ENCODE data around the gene ANXA2.
"Not testable (repeated sequence)": the region's sequence is repeated elsewhere in the genome, so short reads cannot be mapped to it uniquely, and the experiment has no call there.

The ANXA2 gene

DNA sequence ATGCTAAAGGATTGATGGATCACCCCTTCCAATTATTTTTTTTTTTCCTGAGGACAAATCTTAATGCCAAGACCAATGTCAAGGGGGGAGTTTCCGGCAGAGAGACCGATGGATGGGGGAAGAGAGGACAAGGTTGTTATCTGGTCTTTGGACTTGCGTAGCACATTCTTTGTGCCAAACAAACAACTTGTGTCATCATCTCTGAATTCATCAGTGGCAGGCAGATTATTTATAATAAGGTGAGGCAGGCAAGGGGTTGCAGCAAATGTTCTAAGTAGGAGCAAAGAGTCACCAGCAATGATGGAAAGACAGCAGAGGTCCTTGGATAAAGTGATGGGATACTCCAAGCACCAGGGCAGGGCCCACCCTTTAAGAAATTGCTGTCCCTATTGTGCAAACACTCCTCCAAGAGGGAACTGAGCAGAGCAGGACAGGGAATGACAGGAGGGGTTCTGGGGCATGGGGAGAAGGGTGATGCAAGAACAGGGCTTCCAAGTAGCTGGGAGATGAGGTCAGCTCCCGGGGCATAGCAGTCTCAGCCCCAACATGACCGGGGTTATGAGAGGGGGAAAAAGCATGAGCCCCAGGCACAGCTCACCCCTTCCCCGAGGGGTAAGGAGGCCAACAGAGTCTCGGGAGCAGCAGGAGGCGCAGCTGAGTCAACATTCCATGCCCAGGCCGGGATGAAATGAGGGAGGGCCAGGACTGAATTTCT, 57.4 kb downstream of the ANXA2 start:
- TF ChIP-seq YY1 (IDR thresholded peaks at IDR 0.05; ENCODE audit: insufficient read depth, insufficient read length) (no peak), SUZ12 (IDR thresholded peaks at IDR 0.05; ENCODE audit: extremely low read depth, insufficient read depth, insufficient read length) (no peak), ZNF274 (IDR thresholded peaks at IDR 0.05; ENCODE audit: low read depth, low read length) (no peak)
- H3K9ac ChIP-seq (ENCODE audit: insufficient read length, low read depth): no peak overlapping the region
- H3K4me3 ChIP-seq (ENCODE audit: insufficient read length, low read depth): no peak overlapping the region
- DNase-seq (ENCODE audit: low read depth, low spot score): no peak
- peaks cover 5% of the 10 kb centered on the region for H3K36me3 ChIP-seq (ENCODE audit: insufficient read depth, insufficient read length, low read length)
- H3K9me3 ChIP-seq (ENCODE audit: insufficient read depth, low read length): no peaks in the 10 kb centered on the region
- peaks cover 4% of the 10 kb centered on the region for H3K4me1 ChIP-seq (ENCODE audit: insufficient read depth, insufficient read length)
- no peaks in the 10 kb centered on the region for H3K27me3 ChIP-seq (ENCODE audit: insufficient read depth, insufficient read length)

DNA sequence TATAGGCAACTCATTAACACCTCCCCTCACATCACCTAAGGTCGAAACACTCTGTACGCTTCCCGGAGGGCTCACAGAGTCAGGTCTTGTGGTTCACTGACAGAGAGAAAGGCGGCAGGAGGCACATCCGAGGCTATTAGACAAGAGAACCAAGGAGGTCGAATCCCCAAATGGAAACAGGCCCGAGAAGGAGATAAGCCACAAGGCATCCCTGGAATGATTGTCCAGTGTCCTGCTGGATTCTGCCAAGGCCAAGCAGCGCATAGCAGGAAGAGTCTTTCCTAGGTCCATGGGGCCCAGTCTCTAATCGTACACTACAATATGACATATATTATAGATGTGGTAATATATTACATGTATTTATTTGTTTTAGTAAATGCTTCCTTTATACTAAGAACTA, 58.5 kb downstream of the ANXA2 start:
- no peak for DNase-seq (ENCODE audit: low read depth, low spot score)
- Histone ChIP-seq H3K27me3 (ENCODE audit: insufficient read depth, insufficient read length) (no peaks in the 10 kb centered on the region), H3K4me3 (ENCODE audit: insufficient read length, low read depth) (no peak overlapping the region), H3K9ac (ENCODE audit: insufficient read length, low read depth) (no peak overlapping the region), H3K36me3 (ENCODE audit: insufficient read depth, insufficient read length, low read length) (no peaks in the 10 kb centered on the region), H3K4me1 (ENCODE audit: insufficient read depth, insufficient read length) (peaks cover 4% of the 10 kb centered on the region), H3K9me3 (ENCODE audit: insufficient read depth, low read length) (no peaks in the 10 kb centered on the region)
- no peak for TF ChIP-seq SUZ12 (IDR thresholded peaks at IDR 0.05; ENCODE audit: extremely low read depth, insufficient read depth, insufficient read length)
- no peak for TF ChIP-seq ZNF274 (IDR thresholded peaks at IDR 0.05; ENCODE audit: low read depth, low read length)
- TF ChIP-seq YY1 (IDR thresholded peaks at IDR 0.05; ENCODE audit: insufficient read depth, insufficient read length): no peak

DNA sequence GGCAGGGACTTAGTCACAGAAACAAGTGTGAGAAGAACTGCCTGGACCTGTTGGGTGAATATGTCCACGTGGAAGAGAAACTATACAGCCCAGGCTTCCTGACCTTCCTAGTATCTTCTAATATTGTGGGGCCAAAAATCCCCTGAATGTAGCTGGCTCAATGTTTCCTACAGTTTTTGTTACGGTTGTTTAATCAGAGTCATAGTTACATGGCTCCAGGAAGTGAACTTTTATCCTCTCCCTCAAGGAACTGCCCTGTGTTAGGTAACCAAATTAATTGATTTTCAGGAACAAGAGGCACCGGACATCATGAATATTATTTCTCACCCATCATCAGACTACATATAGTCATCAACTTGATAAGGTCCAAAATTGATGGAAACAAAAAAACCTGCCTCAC, 59.0 kb downstream of the ANXA2 start:
- no peak overlapping the region for H3K9ac ChIP-seq (ENCODE audit: insufficient read length, low read depth)
- H3K36me3 ChIP-seq (ENCODE audit: insufficient read depth, insufficient read length, low read length): no peaks in the 10 kb centered on the region
- H3K9me3 ChIP-seq (ENCODE audit: insufficient read depth, low read length): no peaks in the 10 kb centered on the region
- DNase-seq (ENCODE audit: low read depth, low spot score): no peak
- H3K4me1 ChIP-seq (ENCODE audit: insufficient read depth, insufficient read length): peaks cover 4% of the 10 kb centered on the region
- no peaks in the 10 kb centered on the region for H3K27me3 ChIP-seq (ENCODE audit: insufficient read depth, insufficient read length)
- no peak overlapping the region for H3K4me3 ChIP-seq (ENCODE audit: insufficient read length, low read depth)
- TF ChIP-seq YY1 (IDR thresholded peaks at IDR 0.05; ENCODE audit: insufficient read depth, insufficient read length) (no peak), SUZ12 (IDR thresholded peaks at IDR 0.05; ENCODE audit: extremely low read depth, insufficient read depth, insufficient read length) (no peak)

DNA sequence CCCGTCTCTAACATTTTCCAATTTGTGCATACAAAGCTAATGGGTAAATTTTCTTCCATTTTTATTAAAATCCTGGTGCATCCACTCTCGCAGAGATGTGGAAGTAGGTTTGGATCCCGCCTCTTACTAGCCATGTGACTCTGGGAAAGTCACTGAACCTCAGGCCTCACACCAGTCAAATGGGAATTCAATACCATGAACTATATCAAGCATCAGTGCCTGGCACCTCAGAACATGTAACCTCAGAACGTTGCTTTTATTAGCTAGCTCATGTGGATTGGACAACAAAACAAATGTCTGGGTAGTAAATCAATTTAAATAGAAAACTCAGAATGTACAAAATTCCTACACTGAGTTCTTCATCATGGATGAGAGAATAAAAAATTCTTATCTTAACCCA, 60.7 kb downstream of the ANXA2 start:
- TF ChIP-seq SUZ12 (IDR thresholded peaks at IDR 0.05; ENCODE audit: extremely low read depth, insufficient read depth, insufficient read length) (no peak), ZNF274 (IDR thresholded peaks at IDR 0.05; ENCODE audit: low read depth, low read length) (no peak), YY1 (IDR thresholded peaks at IDR 0.05; ENCODE audit: insufficient read depth, insufficient read length) (no peak)
- Histone ChIP-seq H3K4me1 (ENCODE audit: insufficient read depth, insufficient read length) (peaks cover 2% of the 10 kb centered on the region), H3K9ac (ENCODE audit: insufficient read length, low read depth) (no peak overlapping the region), H3K9me3 (ENCODE audit: insufficient read depth, low read length) (no peaks in the 10 kb centered on the region), H3K36me3 (ENCODE audit: insufficient read depth, insufficient read length, low read length) (no peaks in the 10 kb centered on the region), H3K4me3 (ENCODE audit: insufficient read length, low read depth) (no peak overlapping the region), H3K27me3 (ENCODE audit: insufficient read depth, insufficient read length) (no peaks in the 10 kb centered on the region)
- DNase-seq (ENCODE audit: low read depth, low spot score): no peak

DNA sequence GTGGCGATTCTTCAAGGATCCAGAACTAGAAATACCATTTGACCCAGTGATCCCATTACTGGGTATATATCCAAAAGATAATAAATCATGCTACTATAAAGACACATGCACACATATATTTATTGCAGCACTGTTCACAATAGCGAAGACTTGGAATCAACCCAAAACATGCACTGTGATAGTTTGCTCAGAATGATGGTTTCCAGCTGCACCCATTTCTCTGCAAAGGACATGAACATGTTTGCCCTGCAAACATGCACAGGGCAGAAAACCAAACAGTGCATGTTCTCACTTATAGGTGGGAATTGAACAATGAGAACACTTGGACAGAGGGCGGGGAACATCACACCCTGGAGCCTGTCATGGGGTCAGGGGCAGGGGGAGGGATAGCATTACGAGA, 62.5 kb downstream of the ANXA2 start:
- not testable (repeated sequence) for H3K27me3 ChIP-seq (ENCODE audit: insufficient read depth, insufficient read length); H3K36me3 ChIP-seq (ENCODE audit: insufficient read depth, insufficient read length, low read length); H3K4me3 ChIP-seq (ENCODE audit: insufficient read length, low read depth); H3K9me3 ChIP-seq (ENCODE audit: insufficient read depth, low read length); H3K9ac ChIP-seq (ENCODE audit: insufficient read length, low read depth); H3K4me1 ChIP-seq (ENCODE audit: insufficient read depth, insufficient read length); DNase-seq (ENCODE audit: low read depth, low spot score)

DNA sequence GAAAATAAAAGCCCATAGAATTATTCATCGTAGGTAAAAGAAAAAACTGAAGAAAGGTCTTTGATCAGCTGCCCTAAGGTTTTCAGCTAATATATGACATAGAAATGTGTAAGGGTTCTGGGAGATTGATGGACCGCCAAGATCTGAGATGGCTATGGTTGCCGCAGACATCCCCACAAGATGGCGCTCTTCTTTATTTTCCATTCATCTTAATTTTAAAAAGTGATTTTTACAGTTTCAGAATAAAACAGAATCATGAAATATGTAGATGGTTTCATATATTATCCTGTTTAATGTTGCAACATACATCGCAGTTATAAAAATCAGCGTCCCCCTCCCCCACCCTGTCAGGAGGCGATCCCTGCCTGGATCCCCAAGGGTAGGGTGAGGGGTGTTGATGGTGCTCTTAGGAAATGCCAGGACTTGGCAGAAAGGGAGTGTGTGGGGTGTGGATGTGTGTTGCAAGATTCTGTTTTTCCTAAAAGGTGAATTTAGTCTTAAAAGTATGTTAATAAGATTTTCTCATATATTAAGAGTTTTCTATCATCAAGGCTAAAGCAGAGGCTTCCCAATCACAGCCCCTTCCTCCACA, 68.8 kb downstream of the ANXA2 start:
- Histone ChIP-seq H3K4me1 (ENCODE audit: insufficient read depth, insufficient read length) (no peaks in the 10 kb centered on the region), H3K4me3 (ENCODE audit: insufficient read length, low read depth) (no peak overlapping the region), H3K27me3 (ENCODE audit: insufficient read depth, insufficient read length) (peaks cover 3% of the 10 kb centered on the region), H3K9ac (ENCODE audit: insufficient read length, low read depth) (no peak overlapping the region), H3K36me3 (ENCODE audit: insufficient read depth, insufficient read length, low read length) (no peaks in the 10 kb centered on the region), H3K9me3 (ENCODE audit: insufficient read depth, low read length) (no peaks in the 10 kb centered on the region)
- DNase-seq (ENCODE audit: low read depth, low spot score): no peak
- no peak for TF ChIP-seq SUZ12 (IDR thresholded peaks at IDR 0.05; ENCODE audit: extremely low read depth, insufficient read depth, insufficient read length)
- no peak for TF ChIP-seq YY1 (IDR thresholded peaks at IDR 0.05; ENCODE audit: insufficient read depth, insufficient read length)
- TF ChIP-seq ZNF274 (IDR thresholded peaks at IDR 0.05; ENCODE audit: low read depth, low read length): no peak

DNA sequence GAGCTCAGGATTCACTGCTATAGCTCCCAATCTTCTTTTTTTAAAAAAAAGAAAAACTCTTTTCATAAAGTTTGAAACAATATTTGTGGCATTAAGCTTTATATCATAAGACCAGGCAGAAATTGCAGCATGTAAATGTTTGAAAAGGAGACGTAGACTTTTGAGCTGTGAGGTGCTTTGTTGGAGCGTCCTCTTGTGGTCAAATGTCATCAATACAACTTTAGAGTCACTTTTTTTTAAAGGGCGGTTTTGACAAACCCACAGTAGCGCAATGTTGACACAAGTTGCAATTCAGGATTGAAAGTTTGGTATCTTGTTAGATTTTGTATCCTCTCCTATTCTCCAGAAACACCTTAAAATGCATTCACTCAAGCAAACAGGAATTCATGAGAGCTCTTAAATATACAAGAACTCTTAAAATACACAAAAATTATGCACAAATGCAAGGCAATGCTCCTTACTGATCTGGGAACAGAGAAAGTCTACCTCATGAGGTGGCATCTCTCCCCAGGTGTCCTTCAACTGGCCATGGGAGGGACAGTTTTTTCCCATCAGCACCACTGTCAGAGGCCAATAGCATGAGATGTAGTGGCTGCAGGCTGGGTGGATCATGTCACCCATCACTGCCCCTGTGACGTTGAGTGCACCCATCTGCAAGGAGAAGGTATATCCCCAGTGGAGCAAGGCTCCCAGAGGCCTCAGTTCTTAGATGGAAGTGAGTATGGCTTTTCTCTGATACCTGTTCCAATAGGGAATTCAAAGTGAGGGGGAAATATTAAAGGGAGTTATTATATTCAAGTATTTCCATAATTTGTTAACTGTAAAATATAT, 70.7 kb downstream of the ANXA2 start:
- TF ChIP-seq ZNF274 (IDR thresholded peaks at IDR 0.05; ENCODE audit: low read depth, low read length): no peak
- no peak for TF ChIP-seq YY1 (IDR thresholded peaks at IDR 0.05; ENCODE audit: insufficient read depth, insufficient read length)
- TF ChIP-seq SUZ12 (IDR thresholded peaks at IDR 0.05; ENCODE audit: extremely low read depth, insufficient read depth, insufficient read length): no peak
- Histone ChIP-seq H3K9me3 (ENCODE audit: insufficient read depth, low read length) (no peaks in the 10 kb centered on the region), H3K4me1 (ENCODE audit: insufficient read depth, insufficient read length) (no peaks in the 10 kb centered on the region), H3K4me3 (ENCODE audit: insufficient read length, low read depth) (no peak overlapping the region), H3K9ac (ENCODE audit: insufficient read length, low read depth) (peak overlapping the region; percentile 12), H3K27me3 (ENCODE audit: insufficient read depth, insufficient read length) (peaks cover 3% of the 10 kb centered on the region), H3K36me3 (ENCODE audit: insufficient read depth, insufficient read length, low read length) (no peaks in the 10 kb centered on the region)
- DNase-seq (ENCODE audit: low read depth, low spot score): peak; percentile 56
